Measurements from ENCODE around the gene RAB30. TPM values are rescaled to one million over a fixed set of nuclear protein-coding genes. Genes with fewer than 3 reads are reported as not detected.
"Not testable (repeated sequence)": the region's sequence is repeated elsewhere in the genome, so short reads cannot be mapped to it uniquely, and the experiment has no call there.

The RAB30 gene
- total RNA-seq, 1 donor from 2014 or later, result 6.9 TPM

GRCh38 chr11:82988936-82989627, 82.6 kb downstream of the RAB30 start:
- peak in 1 of 2 donors; percentile 22 for DNase-seq (ENCODE audit: low read depth in 2 of 2)

- no peak for DNase-seq (ENCODE audit: low read depth in 2 of 2)
Measured at GRCh38 chr11:82987997-82988396, 83.7 kb downstream of the RAB30 start.

GRCh38 chr11:82986446-82986845, 85.3 kb downstream of the RAB30 start:
- DNase-seq (ENCODE audit: low read depth in 2 of 2), result peak; percentile 39 to 57

- DNase-seq (ENCODE audit: low read depth in 2 of 2), result no peak
Measured at GRCh38 chr11:82981852-82982251, 89.8 kb downstream of the RAB30 start.

- no peak for DNase-seq (ENCODE audit: low read depth in 2 of 2)
Measured at GRCh38 chr11:82980947-82981346, 90.8 kb downstream of the RAB30 start.

- peak; percentile 81 to 89 for DNase-seq (ENCODE audit: low read depth in 2 of 2)
Measured at GRCh38 chr11:82980292-82980691, 91.4 kb downstream of the RAB30 start.

- DNase-seq (ENCODE audit: low read depth in 2 of 2), result peak in 1 of 2 donors; percentile 18
Measured at GRCh38 chr11:82979824-82980223, 91.9 kb downstream of the RAB30 start.

GRCh38 chr11:82978422-82979099, 93.1 kb downstream of the RAB30 start:
- peak in 1 of 2 donors; percentile 71 for DNase-seq (ENCODE audit: low read depth in 2 of 2)

GRCh38 chr11:82976786-82977185, 94.9 kb downstream of the RAB30 start:
- no peak for DNase-seq (ENCODE audit: low read depth in 2 of 2)

- no peak for DNase-seq (ENCODE audit: low read depth in 2 of 2)
Measured at GRCh38 chr11:82975882-82976281, 95.8 kb downstream of the RAB30 start.

- DNase-seq (ENCODE audit: low read depth in 2 of 2), result no peak
Measured at GRCh38 chr11:82974851-82975250, 96.8 kb downstream of the RAB30 start.

GRCh38 chr11:82974135-82974534, 97.6 kb downstream of the RAB30 start:
- DNase-seq (ENCODE audit: low read depth in 2 of 2), result no peak

- no peak for DNase-seq (ENCODE audit: low read depth in 2 of 2)
Measured at GRCh38 chr11:82972103-82972502, 99.6 kb downstream of the RAB30 start.

GRCh38 chr11:82971519-82971946, 100.2 kb downstream of the RAB30 start:
- not testable (repeated sequence) for DNase-seq (ENCODE audit: low read depth in 2 of 2)

GRCh38 chr11:82970507-82971083, 101.1 kb downstream of the RAB30 start:
- DNase-seq (ENCODE audit: low read depth in 2 of 2), result peak in 1 of 2 donors; percentile 20

GRCh38 chr11:82969811-82970210, 101.9 kb downstream of the RAB30 start:
- no peak for DNase-seq (ENCODE audit: low read depth in 2 of 2)

- no peak for DNase-seq (ENCODE audit: low read depth in 2 of 2)
Measured at GRCh38 chr11:82967381-82967780, 104.3 kb downstream of the RAB30 start.

GRCh38 chr11:82962021-82962420, 109.7 kb downstream of the RAB30 start:
- DNase-seq (ENCODE audit: low read depth in 2 of 2), result not testable (repeated sequence)

GRCh38 chr11:82960779-82961143, 110.9 kb downstream of the RAB30 start:
- DNase-seq (ENCODE audit: low read depth in 2 of 2), result no peak

GRCh38 chr11:82959987-82960778, 111.5 kb downstream of the RAB30 start:
- DNase-seq (ENCODE audit: low read depth in 2 of 2), result peak in 1 of 2 donors; percentile 15

- DNase-seq (ENCODE audit: low read depth in 2 of 2), result not testable (repeated sequence)
Measured at GRCh38 chr11:82955736-82956453, 115.8 kb downstream of the RAB30 start.

Data from lung microvascular endothelial cell (primary cell).